ENCODE measurements around the gene GLDN. TPM values are rescaled to one million over a fixed set of nuclear protein-coding genes. Genes with fewer than 3 reads are reported as not detected.
A peak's percentile ranks its signal among the peaks of the same experiment; 100 is the strongest.

GLDN gene
- total and polyA plus RNA-seq, 2 of the 8 experiments (the other 6 are each of a cell fraction or from before 2014, with no cell fraction given), result 0.24 to 0.50 TPM

GRCh38 chr15:51320843-51321242 is 20.6 kb upstream of the GLDN start:
- H3K27ac ChIP-seq (ENCODE audit: low read depth, low read length), result no peak overlapping the region
- H2AK5ac ChIP-seq (ENCODE audit: low read depth, low read length), result no peak overlapping the region
- no peak for DNase-seq (ENCODE audit: low read depth in 1 of 2, low spot score in 2 of 2)
- WGBS, 2 experiments (ENCODE audit: extremely low coverage in 1 of 2, insufficient coverage in 1 of 2, insufficient read length in 1 of 2, insufficient replicate concordance in 2 of 2, low coverage in 1 of 2, low lambda C conversion rate in 2 of 2, missing lambda C conversion rate in 1 of 2), result 93% methylated on average over 2 of the region's 2 CpGs; no CpG with 5 or more reads in 1 of the 2 experiments
- H2BK12ac ChIP-seq (ENCODE audit: low read depth, low read length), result no peak overlapping the region
- no peaks in the 10 kb centered on the region for H4K20me1 ChIP-seq (replicated peaks in 1 of 2; ENCODE audit: control insufficient read depth in 1 of 2, insufficient read depth in 2 of 2, low read length in 2 of 2)
- no peak overlapping the region for H2AFZ ChIP-seq (ENCODE audit: low read length)
- H3K9ac ChIP-seq (replicated peaks in 1 of 4; ENCODE audit: extremely low read depth in 1 of 4, low read depth in 3 of 4, low read length in 3 of 4), result no peak overlapping the region
- no peak for TF ChIP-seq POU5F1 (IDR thresholded peaks at IDR 0.05; ENCODE audit: low read depth, low read length)
- no peak for TF ChIP-seq JUN (IDR thresholded peaks at IDR 0.05; ENCODE audit: low read depth, low read length)
- TF ChIP-seq JUND (IDR thresholded peaks at IDR 0.05; ENCODE audit: low read length), result no peak
- no peak for TF ChIP-seq SAP30 (IDR thresholded peaks at IDR 0.05; ENCODE audit: insufficient read depth, insufficient replicate concordance, low read length)
- TF ChIP-seq POLR2AphosphoS5 (IDR thresholded peaks at IDR 0.05; ENCODE audit: low read depth, low read length), result no peak
- TF ChIP-seq E2F6 (IDR thresholded peaks at IDR 0.05), result no peak
- TF ChIP-seq KDM4A (IDR thresholded peaks at IDR 0.05; ENCODE audit: low read depth, low read length, severe bottlenecking), result no peak
- H4K91ac ChIP-seq (replicated peaks; ENCODE audit: insufficient read length, low read length), result no peak overlapping the region
- H3K9me3 ChIP-seq (ENCODE audit: insufficient read depth in 2 of 2, low read depth in 1 of 2, low read length in 1 of 2), result no peaks in the 10 kb centered on the region
- H2BK5ac ChIP-seq (ENCODE audit: low read depth, low read length), result no peak overlapping the region
- ChIA-PET CTCF (ENCODE audit: partially characterized antibody) (interaction anchor here (0.8 to 2.9 kb wide), 3 partner anchors 20 to 128 kb away, joined by 3 to 7 read pairs (median 5); partner anchors contain the start of gene GLDN), POLR2A (ENCODE audit: partially characterized antibody) (no interaction called here)
- H4K8ac ChIP-seq (ENCODE audit: extremely low read depth, insufficient read depth, low read length), result no peak overlapping the region
- H2BK20ac ChIP-seq (ENCODE audit: low read length), result no peak overlapping the region
- no peak overlapping the region for H4K5ac ChIP-seq (ENCODE audit: insufficient read length, low read depth, low read length)
- H2BK15ac ChIP-seq (ENCODE audit: low read length), result peak overlapping the region; percentile 36; the same call in 1 of the 2 replicates
- H3K56ac ChIP-seq (replicated peaks; ENCODE audit: insufficient read length, low read depth, low read length), result no peak overlapping the region
- H3K14ac ChIP-seq (ENCODE audit: insufficient read length), result no peak overlapping the region
- H3K79me2 ChIP-seq (ENCODE audit: control insufficient read depth in 1 of 2, insufficient read depth in 2 of 2, low read length in 2 of 2), result no peaks in the 10 kb centered on the region
- H3K79me1 ChIP-seq (ENCODE audit: low read depth, low read length), result no peaks in the 10 kb centered on the region
- no peak overlapping the region for H3K4me3 ChIP-seq (ENCODE audit: extremely low read depth in 1 of 4, insufficient read depth in 2 of 4, low read depth in 3 of 4, low read length in 4 of 4)
- no peak overlapping the region for H3K18ac ChIP-seq (ENCODE audit: extremely low read depth, low read length)
- no peak overlapping the region for H3K23ac ChIP-seq (ENCODE audit: insufficient read length)
- FAIRE-seq, result no peak
- no peaks in the 10 kb centered on the region for H3K23me2 ChIP-seq (ENCODE audit: low read depth, low read length)
- H3K27me3 ChIP-seq (replicated peaks in 1 of 4; ENCODE audit: control insufficient read depth in 3 of 4, extremely low read depth in 1 of 4, insufficient read depth in 3 of 4, low read length in 3 of 4), result no peaks in the 10 kb centered on the region
- H3K4me1 ChIP-seq (replicated peaks in 1 of 4; ENCODE audit: control insufficient read depth in 3 of 4, insufficient read depth in 4 of 4, low read length in 3 of 4), result no peaks in the 10 kb centered on the region
- H2BK120ac ChIP-seq (replicated peaks; ENCODE audit: low read depth, low read length), result no peak overlapping the region
- H3K4me2 ChIP-seq (ENCODE audit: insufficient read depth in 1 of 2, low read depth in 2 of 2, low read length in 2 of 2), result no peak overlapping the region
- H3K36me3 ChIP-seq (ENCODE audit: control insufficient read depth in 2 of 4, insufficient read depth in 4 of 4, low read length in 3 of 4), result no peaks in the 10 kb centered on the region
- no peak overlapping the region for H3K4ac ChIP-seq (replicated peaks; ENCODE audit: insufficient read length, low read depth, low read length)
